ENCODE data around the gene PRTN3.

- TF ChIP-seq POLR2A (IDR thresholded peaks at IDR 0.05) (no peak), POLR2AphosphoS5 (IDR thresholded peaks at IDR 0.05) (no peak)
Measured at GRCh38 chr19:855142-855541, 14.3 kb downstream of the PRTN3 start.

All from upper lobe of left lung (tissue), 4 donors.